Activated T-cell treated with anti-CD3 and anti-CD28 coated beads for 4 hours (primary cell): ENCODE results near the gene B4GALNT3.

Experiments
- DNase-seq: peaks from one replicate; pipeline ENCODE4 v3.0.0-alpha.2; 2020

Gene B4GALNT3

DNA sequence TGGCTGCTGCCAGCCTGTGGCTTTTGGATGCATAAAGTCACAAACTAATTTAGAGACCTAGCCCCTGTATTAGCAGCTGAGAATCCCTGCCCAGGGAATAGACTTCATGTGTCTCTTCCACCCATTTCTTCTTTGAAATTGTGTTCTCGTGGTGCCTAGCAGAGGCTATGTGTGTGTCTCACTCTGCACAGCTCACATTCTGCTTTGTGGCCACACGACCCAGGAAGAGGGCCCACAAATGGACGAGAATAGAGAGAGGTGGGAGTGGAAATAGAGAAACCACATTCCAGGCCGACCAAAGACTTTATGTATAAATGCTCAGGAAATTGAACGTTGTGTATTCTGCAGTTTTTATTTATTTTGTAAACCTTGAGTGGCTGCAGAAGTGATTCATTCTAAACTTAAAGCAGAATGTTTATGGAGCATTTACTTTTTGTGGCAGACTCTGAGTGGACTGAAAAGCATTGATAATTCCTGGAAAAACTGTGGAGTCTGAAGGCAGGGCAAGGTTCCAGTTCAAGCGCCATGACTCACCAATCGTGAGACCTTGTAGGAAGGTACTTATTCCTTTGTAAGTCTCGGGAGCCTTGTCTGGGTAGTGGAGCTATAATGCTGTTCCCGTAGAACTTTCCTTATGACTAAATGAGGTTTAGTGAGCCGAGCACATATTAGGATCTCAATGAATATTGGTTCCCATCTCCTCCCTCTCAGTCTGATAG is 9.1 kb downstream of the B4GALNT3 start:
- no peak for DNase-seq

DNA sequence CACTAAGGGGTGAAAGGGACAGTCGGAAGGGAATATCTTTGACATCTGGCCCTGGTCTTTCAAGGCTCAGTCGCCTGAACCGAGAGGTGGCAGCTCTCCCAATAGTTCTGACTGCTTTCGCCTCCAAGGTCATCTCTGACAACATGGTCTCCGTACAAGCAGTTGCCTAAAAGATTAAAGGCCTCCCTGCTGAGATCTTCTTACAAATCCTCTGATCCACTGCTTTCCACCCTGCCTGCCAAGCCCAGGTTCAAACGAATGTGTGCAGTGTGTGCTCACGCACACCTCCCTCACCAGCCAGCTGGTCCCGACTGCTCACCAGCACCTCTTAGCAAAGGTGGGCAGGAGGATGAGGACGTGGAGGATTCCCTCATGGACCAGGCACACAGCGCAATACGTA is 10.4 kb downstream of the B4GALNT3 start:
- DNase-seq: no peak

DNA sequence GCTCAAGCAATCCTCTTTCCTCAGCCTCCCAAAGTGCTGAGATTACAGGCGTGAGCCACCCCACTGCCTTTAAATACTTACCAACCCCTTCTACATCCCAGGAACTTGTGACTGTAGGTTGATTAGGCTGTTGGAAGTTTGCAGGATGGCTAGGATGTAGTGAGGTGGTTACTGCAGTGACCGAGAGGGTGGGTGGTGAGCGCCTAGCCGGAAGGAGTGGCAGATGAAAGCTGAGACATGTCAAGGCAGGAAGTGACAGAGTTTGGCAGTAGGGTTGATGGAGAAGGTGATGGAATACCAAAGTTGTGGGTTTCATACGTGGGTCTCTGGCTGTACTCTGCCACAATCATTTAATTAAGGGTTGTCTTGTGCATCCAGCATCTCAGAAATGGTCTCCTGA is 13.5 kb downstream of the B4GALNT3 start:
- DNase-seq: no peak

DNA sequence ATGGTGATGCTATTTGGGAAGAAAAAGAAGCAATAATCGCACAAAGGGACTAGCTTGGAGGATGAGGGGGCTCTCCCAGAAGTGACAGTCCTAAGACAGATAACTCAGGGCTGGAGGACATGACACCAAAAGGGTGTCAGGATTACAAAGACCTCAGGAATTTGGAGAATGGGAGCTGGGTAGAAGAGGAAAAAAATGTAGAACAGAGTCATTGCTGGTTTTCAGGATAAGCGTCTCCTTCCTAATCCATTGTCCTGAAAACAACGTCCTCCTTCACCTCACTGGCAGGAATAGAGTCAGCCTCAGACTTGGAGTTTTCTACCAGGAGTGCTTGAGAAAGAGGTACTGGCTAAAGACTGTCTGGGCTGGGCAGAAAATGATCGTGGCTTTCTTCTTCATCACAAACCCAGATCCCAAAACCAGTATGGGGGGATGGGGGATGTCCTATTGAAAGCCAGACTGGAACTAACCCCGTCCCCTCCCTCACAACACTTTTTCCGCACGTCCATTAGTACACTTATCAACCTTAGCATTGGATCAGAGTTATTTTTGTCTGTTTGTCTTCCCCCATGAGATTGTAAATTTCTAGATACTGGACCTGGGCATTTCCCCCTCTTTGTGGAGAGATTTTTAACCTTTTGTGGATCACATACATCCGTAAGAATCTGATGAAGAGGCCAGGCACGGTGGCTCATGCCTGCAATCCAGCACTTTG is 14.3 kb downstream of the B4GALNT3 start:
- DNase-seq: no peak

DNA sequence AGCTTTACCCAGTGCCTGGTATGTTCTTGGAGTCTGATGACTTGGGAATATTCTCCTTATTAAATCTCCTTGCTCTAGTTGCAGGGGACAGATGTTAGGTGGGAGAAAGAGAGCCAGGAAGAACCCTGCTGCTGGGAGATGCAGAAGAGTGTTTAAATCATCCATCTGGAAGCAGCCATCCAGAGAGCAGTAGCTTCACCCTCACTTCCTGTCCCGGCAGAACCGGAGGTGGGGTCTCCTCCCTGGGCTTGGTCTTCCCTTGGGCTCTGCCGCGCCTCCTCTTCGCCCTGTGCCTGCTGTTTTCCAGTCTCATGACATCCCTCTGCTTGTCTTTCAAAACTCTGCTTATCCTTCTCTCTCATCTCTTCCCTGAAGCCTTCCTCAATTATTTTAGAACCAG is 15.5 kb downstream of the B4GALNT3 start:
- DNase-seq: no peak

DNA sequence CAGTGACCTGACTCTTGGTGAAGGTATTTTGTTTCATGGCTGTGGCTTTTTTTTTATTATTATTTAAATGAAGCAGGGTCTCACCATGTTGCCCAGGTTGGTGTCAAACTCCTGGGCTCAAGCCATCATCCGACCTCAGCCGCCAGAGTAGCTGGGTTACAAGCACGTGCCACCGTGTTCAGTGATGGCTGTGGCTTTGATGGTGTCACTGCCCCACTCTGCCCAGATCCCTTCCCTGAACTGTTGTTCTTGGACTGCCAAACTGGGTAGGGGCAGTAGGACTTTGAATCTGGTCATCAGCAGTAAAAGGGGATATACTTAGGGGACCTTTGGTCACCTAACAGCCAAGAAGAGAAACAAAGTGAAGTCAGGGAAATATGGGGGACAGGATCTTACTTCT is 19.4 kb downstream of the B4GALNT3 start:
- DNase-seq: no peak

DNA sequence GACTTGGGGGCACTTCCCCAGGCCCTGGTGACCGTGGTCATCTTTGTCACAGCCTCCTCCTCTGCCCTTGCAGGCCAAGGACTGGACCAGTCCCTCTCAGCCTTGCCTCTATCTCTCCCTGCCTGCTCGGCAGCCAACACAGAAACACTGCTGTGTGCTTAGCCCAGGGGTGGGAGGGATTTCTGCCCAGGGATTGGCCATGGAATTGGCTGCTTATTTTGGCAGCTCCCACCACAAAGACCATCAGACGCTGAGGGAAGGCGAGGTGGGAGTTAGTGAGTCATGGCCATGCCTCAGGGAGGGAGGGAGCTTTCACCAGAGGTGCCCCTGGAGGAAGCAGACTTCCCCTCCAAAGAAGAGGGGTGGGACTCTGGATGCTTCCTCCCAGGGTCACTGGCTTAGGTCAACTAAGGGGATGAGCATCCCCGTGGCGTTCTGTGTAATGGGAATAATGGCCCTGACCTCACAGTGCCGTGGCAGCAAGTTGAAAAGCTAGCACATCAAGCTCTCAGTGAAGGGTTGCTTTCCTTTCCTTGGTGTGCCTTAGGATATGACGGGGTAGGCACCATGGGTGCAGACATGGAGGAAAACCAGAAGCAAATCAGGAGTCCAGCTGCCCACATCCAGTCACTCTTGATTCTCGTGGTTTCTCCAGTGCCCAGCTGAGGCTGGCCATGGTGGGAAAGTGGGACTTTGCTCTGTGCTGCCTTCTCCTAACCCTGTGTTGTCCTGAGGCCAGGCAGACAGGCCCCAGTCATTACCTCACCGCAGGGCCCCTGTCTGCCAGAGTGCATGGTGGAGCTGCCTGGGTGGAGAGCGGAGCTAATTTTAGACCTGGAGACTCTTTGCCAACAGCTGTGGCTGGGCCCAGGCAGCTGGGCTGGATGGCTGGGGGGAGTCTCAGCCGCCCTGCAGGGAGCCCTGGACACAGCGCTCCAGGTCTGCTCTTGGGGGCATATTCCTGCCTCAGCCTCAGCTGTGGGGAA is 21.4 kb downstream of the B4GALNT3 start:
- DNase-seq: no peak

DNA sequence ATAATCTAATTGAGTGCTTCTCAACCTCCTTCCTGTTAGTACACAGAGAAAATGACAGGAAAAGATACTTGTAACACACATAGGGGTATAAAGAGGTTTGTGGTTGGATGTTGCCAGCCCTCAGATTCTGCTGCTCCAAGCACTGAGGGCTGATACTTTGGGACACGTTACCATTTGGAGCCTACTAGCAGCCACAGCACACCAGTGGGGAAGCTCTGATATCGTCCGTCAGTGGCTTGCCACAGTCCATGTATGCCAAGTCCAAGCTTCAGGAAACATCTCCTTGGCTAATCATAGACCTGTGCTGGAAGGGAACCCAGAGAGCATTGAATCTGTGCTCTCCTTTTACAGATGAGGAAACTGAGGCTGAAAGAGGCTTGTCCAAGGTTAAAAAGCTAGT is 22.3 kb downstream of the B4GALNT3 start:
- DNase-seq: no peak

DNA sequence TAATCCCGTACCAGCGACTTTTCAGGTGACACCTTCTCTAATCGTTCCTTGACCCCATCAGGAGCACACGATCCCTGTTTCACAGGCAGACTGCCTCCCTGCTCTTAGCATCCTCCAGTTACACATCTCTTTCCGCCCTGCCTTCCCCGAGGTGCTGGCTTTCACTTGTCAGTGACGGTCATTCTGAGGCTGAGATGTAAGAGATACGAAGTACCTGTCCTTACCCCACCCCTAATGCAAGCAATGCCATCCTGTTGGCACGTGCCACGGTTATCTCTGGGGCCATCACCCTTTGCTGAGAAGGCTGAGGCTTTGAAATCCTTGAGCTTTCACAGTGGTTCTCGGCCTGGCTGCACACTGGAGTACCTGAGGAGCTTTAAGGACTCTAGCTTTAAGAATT is 24.4 kb downstream of the B4GALNT3 start:
- DNase-seq: no peak

DNA sequence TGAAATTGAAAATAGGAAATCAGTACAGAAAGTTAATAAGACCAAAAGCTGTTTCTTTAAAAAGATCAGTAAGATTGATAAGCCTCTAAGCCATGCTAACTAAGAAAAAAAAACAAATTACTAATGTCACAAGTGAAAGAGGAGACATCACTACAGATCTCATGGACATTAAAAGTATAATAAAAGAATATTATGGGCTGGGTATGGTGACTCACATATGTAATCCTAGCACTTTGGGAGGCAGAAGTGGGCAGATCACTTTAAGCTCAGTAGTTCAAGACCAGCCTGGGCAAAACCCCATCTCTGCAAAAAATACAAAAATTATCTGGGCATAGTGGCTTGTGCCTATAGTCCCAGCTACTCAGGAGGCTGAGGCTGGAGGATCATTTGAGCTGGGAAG is 30.5 kb downstream of the B4GALNT3 start:
- DNase-seq: no peak

DNA sequence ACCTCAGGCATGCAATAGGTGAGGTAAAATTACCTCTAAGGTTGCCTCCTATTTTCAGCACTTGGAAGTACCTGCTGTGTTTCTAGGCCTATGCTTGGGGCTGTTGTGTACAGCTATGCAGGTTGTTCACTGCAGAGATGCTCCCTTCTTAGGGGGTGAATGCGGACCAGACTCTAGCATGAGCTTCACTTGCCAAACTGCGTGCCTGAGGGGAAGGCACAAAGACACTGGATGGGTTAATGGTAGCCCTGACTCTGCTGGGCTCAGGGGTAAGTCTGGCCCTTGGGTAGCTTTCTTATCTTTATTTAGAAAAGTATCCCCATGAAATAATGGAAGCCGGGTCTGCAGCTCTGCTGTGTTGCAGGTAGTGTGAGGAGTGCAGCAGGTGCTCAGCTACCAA is 35.7 kb downstream of the B4GALNT3 start:
- DNase-seq: no peak

DNA sequence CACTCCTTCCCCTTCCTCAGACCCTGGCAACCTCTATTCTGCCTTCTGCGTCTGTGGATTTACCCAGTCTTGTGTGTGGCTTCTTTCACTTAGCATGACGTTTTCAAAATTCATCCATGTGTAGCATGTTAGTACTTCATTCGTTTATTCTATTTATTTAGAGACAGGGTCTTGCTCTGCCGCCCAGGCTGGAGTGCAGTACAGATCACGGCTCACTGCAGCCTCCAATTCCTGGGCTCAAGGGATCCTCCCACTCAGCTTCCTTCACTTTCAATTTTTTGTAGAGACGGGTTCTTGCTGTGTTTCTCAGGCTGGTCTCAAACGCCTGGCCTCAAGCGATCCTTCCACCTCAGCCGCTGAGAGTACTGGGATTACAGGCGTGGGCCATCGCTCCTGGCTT is 37.0 kb downstream of the B4GALNT3 start:
- no peak for DNase-seq

DNA sequence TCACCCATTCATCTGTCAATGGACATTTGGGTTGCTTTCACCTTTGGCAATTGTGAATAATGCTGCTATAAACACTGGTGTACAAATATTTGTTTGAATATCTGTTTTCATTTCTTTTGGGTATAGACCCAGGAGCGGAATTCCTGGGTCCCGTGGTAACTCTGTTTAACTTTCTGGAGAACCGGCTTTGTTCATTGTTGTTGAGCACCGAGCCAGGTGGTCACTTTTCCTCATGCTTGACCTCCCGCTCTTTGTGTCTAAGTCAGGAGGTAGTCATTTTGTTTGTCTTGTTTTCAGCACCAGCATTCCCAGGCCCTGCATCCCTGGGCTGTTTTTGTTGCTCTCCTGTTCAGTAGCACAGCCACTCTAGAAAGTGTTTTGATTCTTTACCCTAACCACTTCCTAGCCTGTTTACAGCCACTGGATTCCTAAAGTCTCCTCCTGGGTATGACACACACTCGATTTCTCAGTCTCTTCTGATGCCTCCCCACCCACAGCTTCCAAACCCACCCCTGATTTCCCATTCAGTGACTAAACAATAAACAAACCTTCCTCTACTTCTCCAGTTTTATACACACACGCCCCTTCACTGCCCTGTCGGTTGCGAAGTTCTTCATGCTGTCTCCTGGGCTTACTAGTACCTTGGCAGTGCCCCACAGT is 37.9 kb downstream of the B4GALNT3 start:
- DNase-seq: no peak

DNA sequence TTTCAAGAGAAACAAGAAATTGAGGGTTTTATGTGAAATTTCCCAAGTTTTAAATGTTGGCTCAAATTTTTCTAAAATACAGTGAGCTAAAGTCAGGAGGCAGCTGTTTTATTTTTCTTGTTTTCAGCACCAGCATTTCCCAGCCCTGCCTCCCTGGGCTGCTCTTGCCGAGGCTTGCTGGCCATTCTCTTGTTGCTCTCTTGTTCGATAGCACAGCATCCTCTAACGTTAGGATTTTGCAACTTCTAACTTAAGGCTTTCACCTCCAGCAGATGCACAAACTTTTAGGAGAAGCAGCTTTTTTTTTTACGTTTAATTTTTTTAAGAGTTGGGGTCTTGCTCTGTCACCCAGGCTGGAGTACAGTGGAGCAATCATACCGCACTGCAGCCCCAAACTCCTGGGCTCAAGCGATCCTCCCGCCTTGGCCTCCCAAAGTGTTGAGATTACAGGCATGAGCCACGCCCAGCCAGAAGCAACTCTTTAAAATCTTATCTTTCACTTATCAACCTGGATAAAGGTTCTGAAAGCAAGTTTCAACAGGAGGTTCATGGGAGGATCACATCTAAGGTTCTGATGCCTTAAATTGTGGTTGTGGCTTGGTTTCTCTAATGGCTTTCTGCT is 40.2 kb downstream of the B4GALNT3 start:
- DNase-seq: no peak

DNA sequence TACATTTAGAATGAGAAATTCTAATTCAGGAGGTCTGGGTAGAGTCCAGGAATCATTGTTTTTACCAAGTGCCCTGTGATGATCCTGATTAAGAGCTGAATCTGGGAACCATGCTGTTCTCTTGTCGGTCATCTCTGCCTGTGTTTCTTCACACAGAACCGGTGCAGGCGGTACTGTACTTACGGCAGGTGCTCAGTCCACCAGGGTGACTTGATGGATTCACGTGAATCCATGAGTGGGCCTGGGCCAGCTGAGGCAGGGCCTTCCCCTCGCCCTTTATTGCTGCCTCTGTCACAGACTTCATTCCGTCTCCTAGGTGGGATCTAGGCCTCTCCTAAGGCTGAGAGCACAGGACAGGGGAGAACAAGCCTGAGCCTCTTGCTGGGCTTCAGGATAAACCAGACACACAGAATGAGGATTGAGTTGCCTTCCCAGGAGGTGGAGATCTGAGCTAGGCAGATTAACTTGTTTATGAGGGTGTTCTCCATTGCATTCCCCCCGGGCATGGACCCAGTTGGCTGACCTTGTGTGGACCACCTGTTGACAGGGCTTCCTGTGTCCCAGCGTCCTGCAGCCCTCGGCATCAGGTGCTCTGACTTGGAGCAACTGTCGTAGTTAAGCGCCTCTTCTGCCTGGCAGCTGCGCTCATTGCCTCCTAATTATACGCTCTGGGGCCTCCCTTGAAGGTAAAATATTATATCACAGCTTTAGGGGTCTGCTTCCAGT is 42.1 kb downstream of the B4GALNT3 start:
- DNase-seq: no peak

DNA sequence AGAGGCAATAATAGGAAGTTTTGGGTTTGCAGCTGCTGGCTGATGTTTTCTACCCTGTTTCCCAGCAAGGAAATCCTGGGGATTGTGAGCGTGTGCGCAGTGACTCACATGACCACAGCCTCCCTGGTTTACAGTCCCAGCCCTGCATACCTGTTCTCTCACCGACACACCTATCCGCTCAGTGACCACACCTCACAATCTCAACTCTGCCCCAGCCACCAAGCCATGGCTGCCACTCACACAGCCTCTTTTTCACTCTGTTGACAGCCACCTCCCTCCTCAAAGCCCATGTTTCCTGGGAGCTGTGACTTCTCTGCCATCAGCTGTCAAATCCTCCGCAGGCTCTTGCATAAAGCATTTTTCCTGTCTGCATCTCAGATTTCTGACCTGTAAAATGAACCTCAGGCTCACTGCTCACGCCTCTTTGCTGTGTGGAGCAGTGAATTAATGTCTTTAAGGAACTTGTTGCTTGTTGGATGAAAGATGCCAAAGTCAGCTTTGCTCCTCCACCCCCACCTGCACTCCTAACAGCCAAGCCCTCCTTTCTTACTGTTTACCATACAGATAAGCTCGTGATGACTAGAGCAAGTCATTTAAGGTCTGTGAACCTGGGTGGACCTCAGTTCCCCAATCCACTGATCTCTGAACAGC is 43.5 kb downstream of the B4GALNT3 start:
- no peak for DNase-seq

DNA sequence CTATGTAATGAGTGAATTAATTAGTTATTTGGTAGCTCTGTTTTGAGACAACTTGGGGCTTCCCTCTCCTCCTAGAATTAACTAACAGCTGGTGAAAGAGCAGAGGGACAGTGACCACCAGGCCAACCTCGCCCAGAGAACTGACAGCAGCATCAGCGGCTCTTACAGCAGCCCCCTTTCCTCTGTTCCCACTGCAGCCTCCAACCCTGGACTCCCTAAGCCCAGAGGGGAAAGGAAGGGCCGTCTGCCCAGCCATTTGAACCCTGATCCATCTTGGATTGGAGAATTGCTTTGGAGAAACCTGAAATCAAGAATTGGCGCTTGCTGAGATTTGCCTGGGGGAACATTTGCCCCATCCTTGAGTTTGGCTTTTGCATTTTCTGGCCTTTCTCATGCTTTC is 45.5 kb downstream of the B4GALNT3 start:
- DNase-seq: no peak

DNA sequence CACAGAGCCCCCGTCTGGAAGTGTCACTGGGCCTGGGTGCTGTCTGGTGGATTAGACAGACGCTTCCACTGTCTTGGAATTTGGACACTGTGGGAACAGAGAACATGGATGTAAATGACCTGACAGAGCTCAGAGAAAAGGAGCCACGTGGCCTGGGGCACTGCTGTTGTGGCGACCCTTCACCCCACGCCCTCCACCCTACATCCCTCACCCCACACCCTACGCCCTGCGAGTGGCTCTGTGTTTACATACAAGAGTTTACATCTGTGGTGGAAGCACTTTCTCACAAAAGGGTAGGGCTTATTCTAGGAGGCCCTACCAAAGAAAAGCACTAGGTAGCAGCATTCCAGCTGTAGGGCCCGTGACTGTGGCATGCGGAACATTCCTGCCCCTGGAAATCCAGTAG is 47.7 kb downstream of the B4GALNT3 start:
- no peak for DNase-seq

DNA sequence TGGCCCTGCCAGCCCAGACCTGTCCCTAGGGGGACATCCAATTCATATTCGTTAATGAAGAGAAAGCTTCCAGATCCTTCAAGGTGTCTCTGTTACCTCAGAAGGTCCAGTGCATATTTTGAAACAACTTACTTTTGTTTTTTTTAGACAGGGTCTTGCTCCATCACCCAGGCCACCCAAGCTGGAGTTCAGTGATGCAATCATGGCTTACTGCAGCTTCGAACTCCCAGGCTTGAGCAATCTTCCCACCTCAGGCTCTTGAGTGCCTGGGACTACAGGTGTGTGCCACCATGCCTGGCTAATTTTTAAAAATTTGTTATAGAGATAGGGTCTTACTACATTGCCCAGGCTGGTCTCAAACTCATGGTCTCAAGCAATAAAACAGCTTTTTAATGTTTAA is 48.4 kb downstream of the B4GALNT3 start:
- no peak for DNase-seq

DNA sequence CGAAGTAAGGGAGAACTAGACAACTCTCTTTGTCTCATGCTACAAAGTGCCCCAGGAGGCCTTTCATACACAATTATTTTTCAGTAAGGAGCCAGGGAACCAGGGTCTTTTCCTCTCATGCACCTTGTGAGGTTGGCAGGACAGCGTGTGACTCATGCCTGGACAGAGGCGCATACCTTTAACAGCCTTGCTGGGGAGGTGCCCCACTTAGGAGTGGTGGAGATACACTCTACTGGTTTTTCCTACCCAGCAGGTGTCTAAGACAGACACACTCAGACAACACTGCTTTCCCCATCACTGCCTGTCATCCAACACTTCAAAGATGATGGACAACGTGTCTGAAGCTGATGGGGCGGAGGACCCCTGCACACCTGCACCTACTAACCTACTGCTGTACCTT is 49.1 kb downstream of the B4GALNT3 start:
- no peak for DNase-seq

DNA sequence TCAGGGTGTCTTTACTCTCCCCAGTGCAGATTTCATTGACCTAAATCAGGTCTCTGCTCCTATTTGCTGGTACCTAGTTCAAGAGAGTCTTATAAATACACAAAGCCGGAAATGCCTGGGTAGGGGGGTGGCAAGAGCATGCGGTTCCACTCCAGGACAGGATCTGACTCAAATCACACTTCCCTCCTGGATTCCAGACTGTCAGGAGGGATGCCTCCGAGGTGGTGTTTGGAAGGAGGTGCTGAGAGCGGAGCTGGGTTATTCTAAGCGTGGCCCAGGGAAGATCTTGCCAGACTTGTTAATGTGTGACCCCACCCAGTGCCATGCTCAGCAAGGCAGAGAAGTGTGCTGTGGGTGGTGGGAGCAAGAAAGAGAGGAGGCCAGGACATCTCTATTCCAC is 49.8 kb downstream of the B4GALNT3 start:
- no peak for DNase-seq
